Hepatocyte (in vitro differentiated cells): ENCODE measurements around the gene SPIRE1. TPM values are rescaled to one million over a fixed set of nuclear protein-coding genes. Genes with fewer than 3 reads are reported as not detected.
A peak's percentile ranks its signal among the peaks of the same experiment; 100 is the strongest.
"Not testable (repeated sequence)": the region's sequence is repeated elsewhere in the genome, so short reads cannot be mapped to it uniquely, and the experiment has no call there.

Source experiments
- DNase-seq: peaks from one replicate; pipeline ENCODE4 v3.0.0-alpha.2; 2016; ENCODE audit warnings: low spot score
- H2AFZ ChIP-seq: fragments of 200-600 bp; sonication (generic); 2 replicates; pipeline ENCODE4 v1.6.0; 2016; ENCODE audit warnings: antibody characterized with exemption, mild to moderate bottlenecking
- H3K27ac ChIP-seq: fragments of 200-600 bp; sonication (generic); 2 replicates; pipeline ENCODE4 v1.5.1; 2016; ENCODE audit warnings: mild to moderate bottlenecking
- H3K27me3 ChIP-seq: fragments of 200-600 bp; sonication (generic); 2 replicates; pipeline ENCODE4 v1.6.1; 2016
- H3K36me3 ChIP-seq: fragments of 200-600 bp; sonication (generic); replicated peaks from 2 replicates; pipeline ENCODE4 v1.5.1; 2016; ENCODE audit warnings: low read depth; ENCODE audit not compliant: insufficient read depth
- H3K4me1 ChIP-seq: fragments of 200-600 bp; sonication (generic); 2 replicates; pipeline ENCODE4 v1.5.1; 2016; ENCODE audit warnings: mild to moderate bottlenecking, moderate library complexity; ENCODE audit not compliant: insufficient read depth
- H3K4me2 ChIP-seq: fragments of 200-600 bp; sonication (generic); 2 replicates; pipeline ENCODE4 v1.6.0; 2016
- H3K4me3 ChIP-seq: fragments of 200-600 bp; sonication (generic); 2 replicates; pipeline ENCODE4 v1.5.1; 2016; ENCODE audit warnings: mild to moderate bottlenecking
- H3K79me2 ChIP-seq: fragments of 200-600 bp; sonication (generic); 2 replicates; pipeline ENCODE4 v1.6.0; 2017; ENCODE audit warnings: mild to moderate bottlenecking
- H3K9me2 ChIP-seq: fragments of 200-600 bp; sonication (generic); replicated peaks from 2 replicates; pipeline ENCODE4 v1.6.0; 2017; ENCODE audit warnings: mild to moderate bottlenecking; ENCODE audit not compliant: insufficient read depth
- H3K9me3 ChIP-seq: fragments of 200-600 bp; sonication (generic); 2 replicates; pipeline ENCODE4 v1.5.1; 2016; ENCODE audit warnings: low read depth, mild to moderate bottlenecking
- H4K20me1 ChIP-seq: fragments of 200-600 bp; sonication (generic); 2 replicates; pipeline ENCODE4 v1.6.0; 2016; ENCODE audit warnings: mild to moderate bottlenecking; ENCODE audit not compliant: insufficient read depth, poor library complexity, severe bottlenecking
- CTCF ChIP-seq: fragments of 200-600 bp; sonication (generic); IDR thresholded peaks from 2 replicates; pipeline ENCODE4 v1.5.1; 2016; ENCODE audit warnings: antibody characterized with exemption, mild to moderate bottlenecking; ENCODE audit not compliant: poor library complexity
- EZH2 ChIP-seq: fragments of 200-600 bp; sonication (generic); IDR thresholded peaks from 2 replicates; pipeline ENCODE4 v1.6.1; 2016; ENCODE audit warnings: antibody characterized with exemption, mild to moderate bottlenecking, borderline replicate concordance
- EZH2phosphoT487 ChIP-seq: fragments of 200-600 bp; sonication (generic); IDR thresholded peaks from one replicate; pipeline ENCODE4 v1.6.1; 2018; ENCODE audit warnings: antibody characterized with exemption, mild to moderate bottlenecking, low read depth, moderate library complexity; ENCODE audit not compliant: unreplicated experiment, severe bottlenecking
- WGBS: methylation state at CpG from one replicate; pipeline ENCODE4 v1.1.6; 2016; ENCODE audit warnings: low lambda C conversion rate; ENCODE audit errors: missing lambda C conversion rate; 5-methylcytosine and 5-hydroxymethylcytosine counted together
- polyA plus RNA-seq: library from polyadenylated mRNA; unstranded; fragments of >200 nt; fragmentation: Nextera tagmentation; extraction: Ambion mirVana; gene quantifications from 2 replicates; pipeline ENCODE4 v1.2.1, GENCODE V29; 2016
- total RNA-seq: library from RNA; depleted of rRNA; stranded (reverse); fragments of >200 nt; gene quantifications from 2 replicates; pipeline ENCODE4 v1.2.3, GENCODE V29; 2014

SPIRE1 gene
- total and polyA plus RNA-seq, 2 experiments from 2014 or later, result 13.1 to 18.9 TPM

- no peaks in the 10 kb centered on the region for H3K9me2 ChIP-seq
- no peaks in the 10 kb centered on the region for H3K27me3 ChIP-seq
- no peak overlapping the region for H3K4me2 ChIP-seq
- H3K36me3 ChIP-seq, result no peaks in the 10 kb centered on the region
- no peak overlapping the region for H3K27ac ChIP-seq
- no peak for DNase-seq
- no peak overlapping the region for H3K4me3 ChIP-seq
- H3K4me1 ChIP-seq, result no peaks in the 10 kb centered on the region
- peaks cover 28% of the 10 kb centered on the region for H4K20me1 ChIP-seq
- peaks cover 92% of the 10 kb centered on the region for H3K79me2 ChIP-seq
- H2AFZ ChIP-seq, result no peak overlapping the region
- H3K9me3 ChIP-seq, result no peaks in the 10 kb centered on the region
- WGBS, result 72% methylated on average over 4 of the region's 4 CpGs
- TF ChIP-seq EZH2phosphoT487, result no peak
- TF ChIP-seq CTCF, result no peak
- TF ChIP-seq EZH2, result no peak
These were observed 6.3 kb downstream of the SPIRE1 start for GRCh38 chr18:12651651-12652050.

- H3K79me2 ChIP-seq, result peaks cover 94% of the 10 kb centered on the region
- TF ChIP-seq EZH2 (no peak), EZH2phosphoT487 (no peak), CTCF (no peak)
- H2AFZ ChIP-seq, result no peak overlapping the region
- 82% methylated on average over 3 of the region's 3 CpGs for WGBS
- no peak for DNase-seq
- H3K4me1 ChIP-seq, result no peaks in the 10 kb centered on the region
- no peak overlapping the region for H3K27ac ChIP-seq
- no peak overlapping the region for H3K4me2 ChIP-seq
- H4K20me1 ChIP-seq, result peaks cover 14% of the 10 kb centered on the region
- no peaks in the 10 kb centered on the region for H3K9me3 ChIP-seq
- H3K9me2 ChIP-seq, result no peaks in the 10 kb centered on the region
- no peak overlapping the region for H3K4me3 ChIP-seq
- H3K27me3 ChIP-seq, result no peaks in the 10 kb centered on the region
- H3K36me3 ChIP-seq, result no peaks in the 10 kb centered on the region
These were observed 10.1 kb downstream of the SPIRE1 start for GRCh38 chr18:12647773-12648172.

GRCh38 chr18:12645751-12646203, 12.1 kb downstream of the SPIRE1 start:
- Histone ChIP-seq H3K27me3 (no peaks in the 10 kb centered on the region), H3K4me2 (no peak overlapping the region), H4K20me1 (peaks cover 4% of the 10 kb centered on the region), H3K4me3 (no peak overlapping the region), H3K27ac (no peak overlapping the region), H3K4me1 (no peaks in the 10 kb centered on the region), H3K36me3 (no peaks in the 10 kb centered on the region), H3K79me2 (peaks cover 91% of the 10 kb centered on the region), H3K9me2 (no peaks in the 10 kb centered on the region), H3K9me3 (no peaks in the 10 kb centered on the region), H2AFZ (no peak overlapping the region)
- 74% methylated on average over 10 of the region's 10 CpGs for WGBS
- DNase-seq, result peak; percentile 23
- TF ChIP-seq CTCF (no peak), EZH2phosphoT487 (no peak), EZH2 (no peak)

GRCh38 chr18:12645254-12645653, 12.7 kb downstream of the SPIRE1 start:
- Histone ChIP-seq H3K9me3 (no peaks in the 10 kb centered on the region), H3K27ac (no peak overlapping the region), H3K4me1 (peaks cover under 1% of the 10 kb centered on the region), H3K4me3 (no peak overlapping the region), H3K9me2 (no peaks in the 10 kb centered on the region), H3K79me2 (peaks cover 86% of the 10 kb centered on the region), H3K27me3 (no peaks in the 10 kb centered on the region), H3K36me3 (no peaks in the 10 kb centered on the region), H3K4me2 (no peak overlapping the region), H2AFZ (no peak overlapping the region), H4K20me1 (peaks cover 4% of the 10 kb centered on the region)
- TF ChIP-seq EZH2phosphoT487, result no peak
- no peak for TF ChIP-seq EZH2
- no peak for TF ChIP-seq CTCF
- no peak for DNase-seq

GRCh38 chr18:12643756-12644155, 14.2 kb downstream of the SPIRE1 start:
- not testable (repeated sequence) for H3K4me1 ChIP-seq, H3K36me3 ChIP-seq, H2AFZ ChIP-seq, H4K20me1 ChIP-seq, H3K9me3 ChIP-seq, H3K27me3 ChIP-seq, H3K9me2 ChIP-seq, H3K4me3 ChIP-seq, H3K27ac ChIP-seq, DNase-seq, H3K4me2 ChIP-seq
- peaks cover 83% of the 10 kb centered on the region for H3K79me2 ChIP-seq
- 98% methylated on average over 5 of the region's 5 CpGs for WGBS
